MCF 10A (cell line): ENCODE data around the gene GRID1. TPM values are rescaled to one million over a fixed set of nuclear protein-coding genes. Genes with fewer than 3 reads are reported as not detected.
"Not testable (repeated sequence)": the region's sequence is repeated elsewhere in the genome, so short reads cannot be mapped to it uniquely, and the experiment has no call there.

ENCODE experiments used
- BruUV-seq: library from RNA; stranded (reverse); fragments of 400-500 nt; replicated peaks from 2 replicates; lab custom pipeline; 2021; lab: Mats Ljungman, UMichigan
- CTCF ChIA-PET: fragments of 300-600 bp; sonication (Branson Sonifier 250); formaldehyde crosslinking; extraction: SDS; loops from one replicate; lab custom pipeline; 2021; ENCODE audit warnings: antibody characterized with exemption, inconsistent platforms; lab: Yijun Ruan, JAX
- POLR2A ChIA-PET: fragments of 300-600, 350-650 bp; sonication (Branson Sonifier 250); formaldehyde crosslinking; extraction: SDS; loops from one replicate; lab custom pipeline; 2020; ENCODE audit warnings: antibody characterized with exemption, inconsistent platforms; lab: Yijun Ruan, JAX
- DNase-seq: peaks from one replicate; pipeline ENCODE4 v3.0.0-alpha.2; 2018; ENCODE audit not compliant: unreplicated experiment
- H3K27ac Mint-ChIP-seq: one replicate; pipeline ENCODE4 v1.8.0; 2022; ENCODE audit warnings: mild to moderate bottlenecking, low read depth, mixed read lengths; ENCODE audit not compliant: unreplicated experiment
- H3K27me3 Mint-ChIP-seq: one replicate; pipeline ENCODE4 v1.8.0; 2022; ENCODE audit warnings: mixed read lengths; ENCODE audit not compliant: insufficient read depth, unreplicated experiment
- H3K36me3 Mint-ChIP-seq: one replicate; pipeline ENCODE4 v1.8.0; 2022; ENCODE audit warnings: mild to moderate bottlenecking, moderate library complexity, mixed read lengths; ENCODE audit not compliant: insufficient read depth, unreplicated experiment
- H3K4me1 Mint-ChIP-seq: one replicate; pipeline ENCODE4 v1.8.0; 2022; ENCODE audit warnings: mixed read lengths; ENCODE audit not compliant: insufficient read depth, unreplicated experiment
- H3K4me3 Mint-ChIP-seq: one replicate; pipeline ENCODE4 v1.8.0; 2022; ENCODE audit warnings: mild to moderate bottlenecking, moderate library complexity, mixed read lengths; ENCODE audit not compliant: unreplicated experiment
- H3K9me3 Mint-ChIP-seq: one replicate; pipeline ENCODE4 v1.8.0; 2022; ENCODE audit warnings: mixed read lengths; ENCODE audit not compliant: unreplicated experiment
- intact Hi-C: fragments of 100-400 bp; cut with micrococcal nuclease; formaldehyde crosslinking; loops from 2 replicates; pipeline ENCODE4 v1.14.1; 2022
- total RNA-seq: library from RNA; stranded (reverse); gene quantifications from 2 replicates; pipeline ENCODE4 v1.2.3, GENCODE V29; 2022
- TF ChIP-seq, protein P1 (sequence below): fragments of 200-600 bp; IDR thresholded peaks from one replicate; pipeline ENCODE4 v1.8.0; 2022; ENCODE audit warnings: antibody characterized with exemption, mild to moderate bottlenecking; ENCODE audit not compliant: unreplicated experiment

Gene GRID1
- total RNA-seq, 1 experiment from 2014 or later, result not detected

DNA sequence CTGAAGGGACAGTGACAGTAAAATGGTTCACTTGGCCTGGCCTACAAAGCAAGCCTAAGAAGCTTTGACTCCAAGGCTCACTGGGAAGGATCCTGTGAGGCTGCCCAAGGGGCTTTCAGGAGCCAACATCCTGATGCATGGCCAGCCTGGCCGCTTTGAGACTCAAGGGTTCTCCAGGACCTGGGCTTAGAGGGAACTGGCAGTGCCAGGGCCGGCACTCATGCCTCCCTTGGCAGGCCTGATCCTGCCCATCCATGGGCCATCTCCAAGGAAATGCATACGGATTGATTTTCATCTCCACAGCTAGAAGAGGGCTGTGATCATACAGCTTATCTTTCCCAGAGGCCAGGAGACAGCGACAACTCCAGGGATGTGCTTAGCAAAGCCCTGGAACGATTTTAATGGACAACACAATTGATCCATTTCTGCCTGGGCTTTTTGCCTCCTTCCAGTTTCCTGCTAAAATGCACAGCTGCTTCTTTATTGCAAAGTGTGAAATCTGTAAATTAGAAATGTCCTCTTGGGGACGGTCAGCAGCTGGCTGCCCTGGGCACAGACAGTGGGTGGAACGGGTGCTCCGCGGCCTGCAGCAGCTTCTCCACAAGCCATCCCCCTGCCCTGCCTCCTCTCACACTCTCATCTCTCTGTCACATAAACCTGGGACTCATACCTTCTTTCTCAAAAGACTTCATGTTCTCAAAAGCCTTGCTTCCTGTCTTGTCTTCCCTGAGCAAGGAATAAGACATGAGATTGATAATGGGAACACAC lies 288.5 kb downstream of the GRID1 start:
- TF ChIP-seq, protein P1, sequence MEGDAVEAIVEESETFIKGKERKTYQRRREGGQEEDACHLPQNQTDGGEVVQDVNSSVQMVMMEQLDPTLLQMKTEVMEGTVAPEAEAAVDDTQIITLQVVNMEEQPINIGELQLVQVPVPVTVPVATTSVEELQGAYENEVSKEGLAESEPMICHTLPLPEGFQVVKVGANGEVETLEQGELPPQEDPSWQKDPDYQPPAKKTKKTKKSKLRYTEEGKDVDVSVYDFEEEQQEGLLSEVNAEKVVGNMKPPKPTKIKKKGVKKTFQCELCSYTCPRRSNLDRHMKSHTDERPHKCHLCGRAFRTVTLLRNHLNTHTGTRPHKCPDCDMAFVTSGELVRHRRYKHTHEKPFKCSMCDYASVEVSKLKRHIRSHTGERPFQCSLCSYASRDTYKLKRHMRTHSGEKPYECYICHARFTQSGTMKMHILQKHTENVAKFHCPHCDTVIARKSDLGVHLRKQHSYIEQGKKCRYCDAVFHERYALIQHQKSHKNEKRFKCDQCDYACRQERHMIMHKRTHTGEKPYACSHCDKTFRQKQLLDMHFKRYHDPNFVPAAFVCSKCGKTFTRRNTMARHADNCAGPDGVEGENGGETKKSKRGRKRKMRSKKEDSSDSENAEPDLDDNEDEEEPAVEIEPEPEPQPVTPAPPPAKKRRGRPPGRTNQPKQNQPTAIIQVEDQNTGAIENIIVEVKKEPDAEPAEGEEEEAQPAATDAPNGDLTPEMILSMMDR, result no peak
- Mint-ChIP-seq H3K9me3 (peaks cover 29% of the 10 kb centered on the region), H3K4me1 (no peaks in the 10 kb centered on the region), H3K27ac (no peak overlapping the region), H3K4me3 (no peak overlapping the region), H3K36me3 (no peaks in the 10 kb centered on the region), H3K27me3 (no peaks in the 10 kb centered on the region)
- BruUV-seq, result no TSS peak
- CTCF ChIA-PET, result no interaction called here
- intact Hi-C loops, result no loop called here
- DNase-seq, result no peak
- POLR2A ChIA-PET, result interaction anchor here (0.7 kb wide), 1 partner anchor 396 kb away, joined by 3 read pairs; no protein-coding TSS in a partner anchor

GRCh38 chr10:86077271-86077670 lies 289.3 kb downstream of the GRID1 start:
- Mint-ChIP-seq H3K27me3 (no peaks in the 10 kb centered on the region), H3K4me1 (no peaks in the 10 kb centered on the region), H3K9me3 (peaks cover 29% of the 10 kb centered on the region), H3K4me3 (no peak overlapping the region), H3K27ac (no peak overlapping the region), H3K36me3 (no peaks in the 10 kb centered on the region)
- TF ChIP-seq, protein P1, result no peak
- DNase-seq, result no peak
- BruUV-seq, result no TSS peak
- CTCF ChIA-PET, result interaction anchor here (0.6 kb wide), 1 partner anchor 303 kb away, joined by 3 read pairs; no protein-coding TSS in a partner anchor
- POLR2A ChIA-PET, result no interaction called here
- intact Hi-C loops, result no loop called here

- POLR2A ChIA-PET, result interaction anchor here (1.0 kb wide), 1 partner anchor 12 kb away, joined by 3 read pairs; no protein-coding TSS in a partner anchor
- H3K9me3 Mint-ChIP-seq, result peaks cover 35% of the 10 kb centered on the region
Observed at GRCh38 chr10:86076497-86076896, 290.1 kb downstream of the GRID1 start.

GRCh38 chr10:86075512-86075911 lies 291.1 kb downstream of the GRID1 start:
- ChIA-PET POLR2A (interaction anchor here (1.0 kb wide), 1 partner anchor 11 kb away, joined by 3 read pairs; no protein-coding TSS in a partner anchor), CTCF (no interaction called here)
- TF ChIP-seq, protein P1, result no peak
- H3K9me3 Mint-ChIP-seq, result peaks cover 29% of the 10 kb centered on the region
- no peak overlapping the region for H3K27ac Mint-ChIP-seq
- no TSS peak for BruUV-seq
- intact Hi-C loops, result no loop called here
- H3K4me3 Mint-ChIP-seq, result no peak overlapping the region
- no peaks in the 10 kb centered on the region for H3K27me3 Mint-ChIP-seq
- no peaks in the 10 kb centered on the region for H3K4me1 Mint-ChIP-seq
- H3K36me3 Mint-ChIP-seq, result no peaks in the 10 kb centered on the region
- no peak for DNase-seq

More at GRCh38 chr10:86076497-86076896, 290.1 kb downstream of the GRID1 start:
- H3K4me3 Mint-ChIP-seq, H3K36me3 Mint-ChIP-seq, H3K27ac Mint-ChIP-seq, H3K4me1 Mint-ChIP-seq, BruUV-seq, intact Hi-C loops, H3K27me3 Mint-ChIP-seq, DNase-seq: not testable (repeated sequence)
- CTCF ChIA-PET, result interaction anchor here (0.6 kb wide), 1 partner anchor 303 kb away, joined by 3 read pairs; no protein-coding TSS in a partner anchor
